ENCODE data around the gene SLC25A27.

SLC25A27 gene

GRCh38 chr6:46719099-46719498 lies 66.3 kb downstream of the SLC25A27 start:
- Histone ChIP-seq H3K4me3 (ENCODE audit: low read length in 2 of 2) (no peak overlapping the region), H3K27me3 (ENCODE audit: control insufficient read depth in 1 of 2, insufficient read depth in 2 of 2, low read length in 2 of 2) (peaks cover 0 to 2% of the 10 kb centered on the region in 2 donors), H3K4me1 (ENCODE audit: control insufficient read depth, insufficient read depth, low read length) (no peaks in the 10 kb centered on the region), H3K27ac (ENCODE audit: low read length) (no peak overlapping the region), H3K9ac (ENCODE audit: low read length in 2 of 2) (no peak overlapping the region), H3K9me3 (ENCODE audit: control insufficient read depth in 2 of 2, low read length in 2 of 2) (no peaks in the 10 kb centered on the region), H3K36me3 (ENCODE audit: control insufficient read depth in 2 of 2, insufficient read depth in 2 of 2, low read length in 2 of 2) (no peaks in the 10 kb centered on the region)

DNA sequence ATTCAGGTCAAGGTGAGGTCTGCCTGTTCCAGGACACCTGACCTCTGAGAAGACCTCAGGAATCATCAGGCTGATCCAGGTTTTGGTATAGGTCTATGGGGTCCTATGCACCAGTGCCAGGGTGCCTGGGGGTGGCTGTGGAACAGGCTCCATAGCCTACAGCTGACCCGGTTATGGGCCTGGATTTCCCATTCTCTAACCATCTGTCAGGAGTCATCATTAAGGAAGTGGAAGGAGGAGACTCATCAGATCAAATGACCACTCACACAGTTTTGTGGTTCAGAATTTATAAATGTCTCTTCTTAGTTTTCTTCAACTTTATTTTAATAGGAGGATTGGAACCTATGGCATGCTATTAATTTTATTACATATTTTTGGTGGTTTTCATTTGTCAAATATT lies 67.6 kb downstream of the SLC25A27 start:
- no peak overlapping the region for H3K9ac ChIP-seq (ENCODE audit: low read length in 2 of 2)
- no peak overlapping the region for H3K4me3 ChIP-seq (ENCODE audit: low read length in 2 of 2)
- no peaks in the 10 kb centered on the region for H3K9me3 ChIP-seq (ENCODE audit: control insufficient read depth in 2 of 2, low read length in 2 of 2)
- no peaks in the 10 kb centered on the region for H3K36me3 ChIP-seq (ENCODE audit: control insufficient read depth in 2 of 2, insufficient read depth in 2 of 2, low read length in 2 of 2)
- H3K4me1 ChIP-seq (ENCODE audit: control insufficient read depth, insufficient read depth, low read length) = no peaks in the 10 kb centered on the region
- H3K27me3 ChIP-seq (ENCODE audit: control insufficient read depth in 1 of 2, insufficient read depth in 2 of 2, low read length in 2 of 2) = peaks cover 0 to 2% of the 10 kb centered on the region in 2 donors
- H3K27ac ChIP-seq (ENCODE audit: low read length) = no peak overlapping the region
